Measurements from ENCODE around the gene KIN.
"Not testable (repeated sequence)": the region's sequence is repeated elsewhere in the genome, so short reads cannot be mapped to it uniquely, and the experiment has no call there.

The KIN gene

GRCh38 chr10:7787857-7788638 is at the start of gene KIN, which contains the start of gene ATP5F1C:
KIN (minus strand) TSS chr10:7787993; CDS start chr10:7787933, 60 bp downstream.
ATP5F1C (plus strand) TSS chr10:7788177; CDS start chr10:7788208, 31 bp downstream.
- peak; percentile 95 to 96 for DNase-seq (ENCODE audit: low read depth in 2 of 2)

- DNase-seq (ENCODE audit: low read depth in 2 of 2), result no peak
These were observed 48.8 kb upstream of the KIN start for GRCh38 chr10:7836571-7836970.

- no peak for DNase-seq (ENCODE audit: low read depth in 2 of 2)
These were observed 46.5 kb upstream of the KIN start for GRCh38 chr10:7834262-7834661.

GRCh38 chr10:7833210-7833609 is 45.4 kb upstream of the KIN start:
- DNase-seq (ENCODE audit: low read depth in 2 of 2), result no peak

- no peak for DNase-seq (ENCODE audit: low read depth in 2 of 2)
These were observed 44.3 kb upstream of the KIN start for GRCh38 chr10:7832060-7832459.

GRCh38 chr10:7829289-7829834 is 41.6 kb upstream of the KIN start:
- no peak for DNase-seq (ENCODE audit: low read depth in 2 of 2)

- DNase-seq (ENCODE audit: low read depth in 2 of 2), result no peak
These were observed 39.2 kb upstream of the KIN start for GRCh38 chr10:7826971-7827370.

GRCh38 chr10:7824251-7824650 is 36.5 kb upstream of the KIN start:
- DNase-seq (ENCODE audit: low read depth in 2 of 2), result no peak

GRCh38 chr10:7819121-7819460 is 31.3 kb upstream of the KIN start:
- DNase-seq (ENCODE audit: low read depth in 2 of 2), result peak in 1 of 2 donors; percentile 10

- peak; percentile 89 to 90 for DNase-seq (ENCODE audit: low read depth in 2 of 2)
These were observed 30.7 kb upstream of the KIN start, which contains the start of gene TAF3 for GRCh38 chr10:7818295-7819120. TAF3 (plus strand) TSS chr10:7818505; CDS start chr10:7818710, 205 bp downstream.

GRCh38 chr10:7817984-7818294 is 30.1 kb upstream of the KIN start:
- no peak for DNase-seq (ENCODE audit: low read depth in 2 of 2)

- DNase-seq (ENCODE audit: low read depth in 2 of 2), result no peak
These were observed 29.8 kb upstream of the KIN start for GRCh38 chr10:7817576-7817975.

GRCh38 chr10:7813481-7813880 is 25.7 kb upstream of the KIN start:
- DNase-seq (ENCODE audit: low read depth in 2 of 2), result no peak

GRCh38 chr10:7811743-7812142 is 23.9 kb upstream of the KIN start:
- DNase-seq (ENCODE audit: low read depth in 2 of 2), result not testable (repeated sequence)

- no peak for DNase-seq (ENCODE audit: low read depth in 2 of 2)
These were observed 23.2 kb upstream of the KIN start for GRCh38 chr10:7811000-7811399.

- DNase-seq (ENCODE audit: low read depth in 2 of 2), result no peak
These were observed 22.6 kb upstream of the KIN start for GRCh38 chr10:7810443-7810842.

GRCh38 chr10:7808686-7809267 is 21.0 kb upstream of the KIN start:
- DNase-seq (ENCODE audit: low read depth in 2 of 2), result no peak

GRCh38 chr10:7804741-7805140 is 16.9 kb upstream of the KIN start:
- DNase-seq (ENCODE audit: low read depth in 2 of 2), result no peak

- DNase-seq (ENCODE audit: low read depth in 2 of 2), result no peak
These were observed 16.4 kb upstream of the KIN start for GRCh38 chr10:7804216-7804615.

GRCh38 chr10:7802606-7803005 is 14.8 kb upstream of the KIN start:
- no peak for DNase-seq (ENCODE audit: low read depth in 2 of 2)

- DNase-seq (ENCODE audit: low read depth in 2 of 2), result no peak
These were observed 9.8 kb upstream of the KIN start for GRCh38 chr10:7797582-7797981.

GRCh38 chr10:7795605-7796004 is 7.8 kb upstream of the KIN start:
- no peak for DNase-seq (ENCODE audit: low read depth in 2 of 2)
